GM12865 (cell line): Measurements from ENCODE around the gene FOXN4.
"Not testable (repeated sequence)": the region's sequence is repeated elsewhere in the genome, so short reads cannot be mapped to it uniquely, and the experiment has no call there.

Source experiments
- DNase-seq: peaks from one replicate; pipeline ENCODE4 v3.0.0; 2010; ENCODE audit warnings: low read depth
- H3K4me3 ChIP-seq: 2 replicates; pipeline ENCODE4 v1.5.1; 2011; ENCODE audit warnings: mild to moderate bottlenecking, low read depth, low read length, control low read depth
- CTCF ChIP-seq: IDR thresholded peaks from 2 replicates; pipeline ENCODE4 v1.5.1; 2011; ENCODE audit warnings: low read length, control low read depth, low read depth, inconsistent platforms; ENCODE audit not compliant: insufficient read depth; ENCODE audit errors: missing control alignments

Gene FOXN4

GRCh38 chr12:109330282-109331230, 21.5 kb upstream of the FOXN4 start:
- TF ChIP-seq CTCF: no peak
- no peak overlapping the region for H3K4me3 ChIP-seq
- DNase-seq: no peak

GRCh38 chr12:109329686-109330085, 20.6 kb upstream of the FOXN4 start:
- no peak overlapping the region for H3K4me3 ChIP-seq
- DNase-seq: no peak
- no peak for TF ChIP-seq CTCF

- no peak for DNase-seq
- TF ChIP-seq CTCF: no peak
- H3K4me3 ChIP-seq: no peak overlapping the region
These were observed 19.9 kb upstream of the FOXN4 start for GRCh38 chr12:109329003-109329402.

- H3K4me3 ChIP-seq, DNase-seq: not testable (repeated sequence)
These were observed 12.2 kb upstream of the FOXN4 start for GRCh38 chr12:109321294-109321693.

- H3K4me3 ChIP-seq: 0 out of 2 replicates have a peak overlapping the region, but pooled peaks have one; percentile 5
- TF ChIP-seq CTCF: no peak
- no peak for DNase-seq
These were observed 1.4 kb upstream of the FOXN4 start for GRCh38 chr12:109310247-109311125.

- DNase-seq: no peak
- no peak for TF ChIP-seq CTCF
- H3K4me3 ChIP-seq: peak overlapping the region; percentile 5; the same call in 1 of the 2 replicates
These were observed 530 bp upstream of the FOXN4 start for GRCh38 chr12:109309381-109310246.
